Central memory CD8-positive, alpha-beta T cell (primary cell): ENCODE data around the gene SLC36A1.
"Not testable (repeated sequence)": the region's sequence is repeated elsewhere in the genome, so short reads cannot be mapped to it uniquely, and the experiment has no call there.

Source experiments
- ATAC-seq: fragments of 150-1000 bp; cut with Tn5 transposase; replicated peaks from 2 replicates; pipeline ENCODE4 v1.10.0; 2022; ENCODE audit warnings: mild to moderate bottlenecking, moderate FRiP score, moderate number of reproducible peaks; ENCODE audit not compliant: poor library complexity, severe bottlenecking; ENCODE audit errors: extremely low read depth
- DNase-seq, 2 donors: peaks; one replicate each; pipeline ENCODE4 v3.0.0; 2021; ENCODE audit warnings: low spot score in 2 of 2
- H3K27ac Mint-ChIP-seq: one replicate; pipeline ENCODE4 v1.8.0; 2022; ENCODE audit warnings: low read depth, mild to moderate bottlenecking, moderate library complexity, mixed read lengths
- H3K27me3 Mint-ChIP-seq: one replicate; pipeline ENCODE4 v1.8.0; 2022; ENCODE audit warnings: mixed read lengths
- H3K36me3 Mint-ChIP-seq: one replicate; pipeline ENCODE4 v1.8.0; 2022; ENCODE audit warnings: mild to moderate bottlenecking, moderate library complexity, mixed read lengths; ENCODE audit not compliant: insufficient read depth
- H3K4me1 Mint-ChIP-seq: one replicate; pipeline ENCODE4 v1.8.0; 2022; ENCODE audit warnings: mixed read lengths
- H3K4me3 Mint-ChIP-seq: one replicate; pipeline ENCODE4 v1.8.0; 2022; ENCODE audit warnings: mild to moderate bottlenecking, moderate library complexity, mixed read lengths
- H3K9me3 Mint-ChIP-seq: one replicate; pipeline ENCODE4 v1.8.0; 2022; ENCODE audit warnings: mixed read lengths

The SLC36A1 gene

GRCh38 chr5:151447174-151448037, at the start of gene SLC36A1:
Gene SLC36A1 (plus strand): TSS chr5:151447603. CDS start chr5:151458793, 11,190 bp downstream.
- peak; percentile 80 to 88 for DNase-seq
- H3K27ac Mint-ChIP-seq = peak within 1 kb of the TSS; percentile 95
- ATAC-seq = peak; percentile 84
- peaks cover 28% of the 10 kb centered on the region for H3K4me1 Mint-ChIP-seq
- H3K36me3 Mint-ChIP-seq = peaks cover 3% of the 10 kb centered on the region
- peaks cover 35% of the 10 kb centered on the region for H3K27me3 Mint-ChIP-seq
- H3K9me3 Mint-ChIP-seq = no peaks in the 10 kb centered on the region
- H3K4me3 Mint-ChIP-seq = peak within 1 kb of the TSS; percentile 94

- Mint-ChIP-seq H3K4me1 (no peaks in the 10 kb centered on the region), H3K27ac (no peak overlapping the region), H3K36me3 (peaks cover 2% of the 10 kb centered on the region), H3K4me3 (no peak overlapping the region), H3K27me3 (peaks cover 87% of the 10 kb centered on the region), H3K9me3 (no peaks in the 10 kb centered on the region)
- no peak for ATAC-seq
- no peak for DNase-seq
Measured at GRCh38 chr5:151405334-151406160, 41.9 kb upstream of the SLC36A1 start.

DNA sequence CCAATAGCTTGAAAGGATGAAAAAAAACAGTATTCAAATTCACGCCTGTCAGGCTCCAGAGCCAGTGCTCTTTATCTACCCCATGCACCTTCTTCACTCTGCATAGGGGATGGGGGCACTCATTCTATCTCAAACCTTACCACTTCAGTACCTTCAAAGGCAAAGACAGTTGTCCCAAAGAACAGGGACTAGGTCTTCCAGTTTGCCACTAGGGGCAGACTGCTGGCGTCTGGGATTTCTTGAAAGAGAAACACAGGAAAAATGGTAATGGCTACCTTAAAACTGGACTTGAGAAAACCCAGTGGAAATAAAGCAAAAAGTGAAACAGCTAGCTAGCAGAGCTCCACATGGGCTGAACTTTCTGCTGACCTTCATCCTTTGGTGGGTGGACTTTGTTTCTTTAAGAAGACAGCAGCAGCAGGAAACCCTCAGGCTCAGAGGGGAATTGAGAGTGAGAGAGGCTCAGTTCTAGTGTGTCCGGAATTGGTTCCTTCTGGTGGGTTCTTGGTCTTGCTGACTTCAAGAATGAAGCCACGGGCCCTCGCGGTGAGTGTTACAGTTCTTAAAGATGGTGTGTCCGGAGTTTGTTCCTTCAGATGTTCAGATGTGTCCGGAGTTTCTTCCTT, 41.0 kb upstream of the SLC36A1 start:
- Mint-ChIP-seq H3K4me1 (no peaks in the 10 kb centered on the region), H3K27me3 (peaks cover 85% of the 10 kb centered on the region), H3K9me3 (no peaks in the 10 kb centered on the region), H3K27ac (no peak overlapping the region), H3K36me3 (peaks cover 2% of the 10 kb centered on the region), H3K4me3 (no peak overlapping the region)
- ATAC-seq (no peak), DNase-seq (no peak)

- H3K4me1 Mint-ChIP-seq = no peaks in the 10 kb centered on the region
- no peak overlapping the region for H3K4me3 Mint-ChIP-seq
- no peaks in the 10 kb centered on the region for H3K9me3 Mint-ChIP-seq
- peaks cover 2% of the 10 kb centered on the region for H3K36me3 Mint-ChIP-seq
- no peak for ATAC-seq
- peaks cover 80% of the 10 kb centered on the region for H3K27me3 Mint-ChIP-seq
- DNase-seq = no peak
- no peak overlapping the region for H3K27ac Mint-ChIP-seq
Measured at GRCh38 chr5:151408591-151409230, 38.7 kb upstream of the SLC36A1 start.

GRCh38 chr5:151413800-151414199, 33.6 kb upstream of the SLC36A1 start:
- Mint-ChIP-seq H3K27me3 (peaks cover 45% of the 10 kb centered on the region), H3K4me1 (no peaks in the 10 kb centered on the region), H3K4me3 (no peak overlapping the region), H3K27ac (no peak overlapping the region), H3K9me3 (no peaks in the 10 kb centered on the region), H3K36me3 (no peaks in the 10 kb centered on the region)
- no peak for DNase-seq
- ATAC-seq = no peak

DNA sequence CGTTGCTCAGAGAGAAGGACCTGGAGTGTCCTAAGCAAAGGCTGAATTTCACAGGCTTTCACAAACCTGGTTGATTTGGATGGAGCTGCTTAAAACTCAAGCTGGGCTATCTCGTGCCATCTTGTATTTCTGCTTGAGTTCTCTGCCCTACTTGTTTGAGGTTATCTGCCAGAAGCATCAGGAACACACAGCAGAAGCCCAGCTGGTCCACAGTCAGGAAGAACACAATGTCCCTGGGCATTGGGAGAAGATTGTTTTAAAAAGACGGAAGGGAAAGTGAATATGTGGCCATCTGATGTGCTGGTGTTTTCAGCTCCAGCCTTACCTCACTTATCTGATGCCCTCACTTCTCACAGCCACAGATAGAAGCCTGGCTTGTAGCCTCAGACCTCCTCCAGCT, 32.9 kb upstream of the SLC36A1 start:
- DNase-seq (no peak), ATAC-seq (no peak)
- no peaks in the 10 kb centered on the region for H3K9me3 Mint-ChIP-seq
- H3K27me3 Mint-ChIP-seq = peaks cover 39% of the 10 kb centered on the region
- H3K4me3 Mint-ChIP-seq = no peak overlapping the region
- H3K4me1 Mint-ChIP-seq = no peaks in the 10 kb centered on the region
- no peak overlapping the region for H3K27ac Mint-ChIP-seq
- H3K36me3 Mint-ChIP-seq = no peaks in the 10 kb centered on the region

DNA sequence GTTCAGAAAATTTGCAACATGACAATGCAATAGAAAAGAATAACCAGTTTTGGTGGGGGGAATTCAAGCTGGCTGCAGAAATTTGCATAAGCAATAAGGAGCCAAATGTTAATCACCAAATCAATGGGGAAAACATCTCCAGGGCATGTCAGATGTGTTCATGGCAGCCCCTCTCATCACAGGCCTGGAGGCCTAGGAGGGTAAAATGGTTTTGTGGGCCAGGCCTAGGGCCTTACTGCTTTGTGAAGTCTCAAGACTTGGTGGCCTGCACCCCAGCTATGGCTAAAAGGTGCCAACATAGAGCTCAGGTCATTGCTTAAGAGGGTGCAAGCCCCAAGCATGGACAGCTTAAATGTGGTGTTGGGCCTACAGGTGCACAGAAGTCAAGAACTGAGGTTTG, 29.7 kb upstream of the SLC36A1 start:
- no peak for ATAC-seq
- H3K4me3 Mint-ChIP-seq = no peak overlapping the region
- H3K27ac Mint-ChIP-seq = no peak overlapping the region
- no peaks in the 10 kb centered on the region for H3K4me1 Mint-ChIP-seq
- H3K27me3 Mint-ChIP-seq = peaks cover 37% of the 10 kb centered on the region
- DNase-seq = no peak
- peaks cover 2% of the 10 kb centered on the region for H3K36me3 Mint-ChIP-seq
- H3K9me3 Mint-ChIP-seq = no peaks in the 10 kb centered on the region

- DNase-seq (no peak), ATAC-seq (no peak)
- Mint-ChIP-seq H3K27ac (no peak overlapping the region), H3K27me3 (peaks cover 46% of the 10 kb centered on the region), H3K36me3 (peaks cover 2% of the 10 kb centered on the region), H3K4me3 (no peak overlapping the region), H3K9me3 (no peaks in the 10 kb centered on the region), H3K4me1 (no peaks in the 10 kb centered on the region)
Measured at GRCh38 chr5:151420127-151420526, 27.3 kb upstream of the SLC36A1 start.

GRCh38 chr5:151424892-151425523, 22.4 kb upstream of the SLC36A1 start:
- no peaks in the 10 kb centered on the region for H3K9me3 Mint-ChIP-seq
- DNase-seq (no peak), ATAC-seq (no peak)
- no peaks in the 10 kb centered on the region for H3K4me1 Mint-ChIP-seq
- peaks cover 56% of the 10 kb centered on the region for H3K27me3 Mint-ChIP-seq
- no peak overlapping the region for H3K27ac Mint-ChIP-seq
- H3K36me3 Mint-ChIP-seq = peaks cover 2% of the 10 kb centered on the region
- no peak overlapping the region for H3K4me3 Mint-ChIP-seq

GRCh38 chr5:151426347-151426746, 21.1 kb upstream of the SLC36A1 start:
- H3K9me3 Mint-ChIP-seq, DNase-seq, ATAC-seq, H3K4me3 Mint-ChIP-seq, H3K36me3 Mint-ChIP-seq, H3K27ac Mint-ChIP-seq, H3K4me1 Mint-ChIP-seq: not testable (repeated sequence)
- peaks cover 62% of the 10 kb centered on the region for H3K27me3 Mint-ChIP-seq

- peaks cover 55% of the 10 kb centered on the region for H3K27me3 Mint-ChIP-seq
Measured at GRCh38 chr5:151427258-151427657, 20.1 kb upstream of the SLC36A1 start.

DNA sequence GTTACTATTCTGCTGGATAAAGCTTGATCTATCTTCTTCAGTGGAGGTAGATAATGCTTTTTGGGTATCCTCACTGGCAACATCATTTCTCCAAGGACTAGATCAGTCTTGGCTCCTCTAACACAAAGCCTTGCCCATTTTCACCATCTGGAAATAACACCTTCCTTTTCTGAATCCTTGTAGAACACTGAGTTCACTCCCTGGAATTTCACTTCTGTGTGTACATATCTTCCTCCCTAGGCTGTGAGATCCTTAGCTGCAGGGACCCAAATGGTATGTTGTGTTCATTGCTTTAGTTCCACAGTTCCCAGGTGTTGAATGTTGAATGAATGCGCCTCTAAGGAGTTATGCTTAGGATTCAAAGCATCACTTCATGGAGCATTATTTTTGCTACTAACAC, 16.7 kb upstream of the SLC36A1 start:
- no peak for ATAC-seq
- H3K27ac Mint-ChIP-seq = no peak overlapping the region
- H3K9me3 Mint-ChIP-seq = no peaks in the 10 kb centered on the region
- no peak for DNase-seq
- H3K4me1 Mint-ChIP-seq = no peaks in the 10 kb centered on the region
- H3K36me3 Mint-ChIP-seq = no peaks in the 10 kb centered on the region
- no peak overlapping the region for H3K4me3 Mint-ChIP-seq
- peaks cover 39% of the 10 kb centered on the region for H3K27me3 Mint-ChIP-seq

More at GRCh38 chr5:151427258-151427657, 20.1 kb upstream of the SLC36A1 start:
- DNase-seq (no peak), ATAC-seq (peak; percentile 36)
- Mint-ChIP-seq H3K4me1 (no peaks in the 10 kb centered on the region), H3K9me3 (no peaks in the 10 kb centered on the region), H3K27ac (no peak overlapping the region), H3K4me3 (no peak overlapping the region), H3K36me3 (no peaks in the 10 kb centered on the region)
